ENCODE measurements around the gene CUL5.
A peak's percentile ranks its signal among the peaks of the same experiment; 100 is the strongest.
"Not testable (repeated sequence)": the region's sequence is repeated elsewhere in the genome, so short reads cannot be mapped to it uniquely, and the experiment has no call there.

Gene CUL5

DNA sequence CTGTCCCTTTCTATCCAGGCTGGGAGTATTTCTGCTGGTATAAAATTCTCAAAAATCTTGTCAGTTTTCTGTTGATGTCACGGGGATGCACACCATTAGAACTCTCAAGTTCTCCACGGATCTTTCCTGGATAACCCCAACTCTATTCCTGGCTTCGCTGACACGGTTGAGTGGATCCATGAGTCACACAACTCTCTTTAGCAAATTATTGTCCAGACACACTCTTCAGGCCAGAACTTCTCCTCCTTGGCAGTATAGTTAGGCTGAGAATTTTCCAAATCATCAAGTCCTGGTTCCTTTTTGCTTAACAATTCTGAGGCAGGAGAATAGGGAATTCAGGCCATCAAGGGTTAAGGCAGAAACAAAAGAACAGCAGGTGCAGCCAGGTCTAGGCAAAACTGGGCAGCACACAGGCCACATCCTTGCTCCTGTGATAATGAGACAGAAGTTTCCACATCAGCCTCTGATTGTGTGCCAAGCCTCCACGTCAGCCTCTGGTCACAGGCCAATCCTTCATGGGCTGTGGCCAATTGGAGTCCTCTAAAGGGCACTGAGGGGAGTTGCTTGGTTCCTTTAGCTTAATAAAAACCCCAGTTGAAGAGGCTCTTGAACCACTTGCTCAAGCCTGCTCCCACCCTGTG is 106.9 kb downstream of the CUL5 start:
- Histone ChIP-seq H3K27ac (peak overlapping the region in 8 of 11 experiments; percentile 0 to 58 (median 16); a peak in 10 of 22 replicates), H4K20me1 (peaks cover 0 to 14% (median 0%) of the 10 kb centered on the region in 11 experiments; a peak in 4 of 22 replicates), H3K4me3 (no peak overlapping the region), H3K36me3 (peaks cover 0 to 5% (median 0%) of the 10 kb centered on the region in 11 experiments; a peak in 2 of 22 replicates), H3K9me3 (replicated peaks in 1 of 11) (no peaks in the 10 kb centered on the region), H3K27me3 (no peaks in the 10 kb centered on the region), H3K4me2 (peak overlapping the region; percentile 47 to 75 (median 60)), H3K9ac (peak overlapping the region in 7 of 11 experiments; percentile 3 to 31 (median 16); a peak in 3 of 22 replicates), H3K4me1 (peaks cover 15 to 32% (median 22%) of the 10 kb centered on the region in 10 experiments)
- no peak for TF ChIP-seq Cebpa-rat (IDR thresholded peaks at IDR 0.05)

DNA sequence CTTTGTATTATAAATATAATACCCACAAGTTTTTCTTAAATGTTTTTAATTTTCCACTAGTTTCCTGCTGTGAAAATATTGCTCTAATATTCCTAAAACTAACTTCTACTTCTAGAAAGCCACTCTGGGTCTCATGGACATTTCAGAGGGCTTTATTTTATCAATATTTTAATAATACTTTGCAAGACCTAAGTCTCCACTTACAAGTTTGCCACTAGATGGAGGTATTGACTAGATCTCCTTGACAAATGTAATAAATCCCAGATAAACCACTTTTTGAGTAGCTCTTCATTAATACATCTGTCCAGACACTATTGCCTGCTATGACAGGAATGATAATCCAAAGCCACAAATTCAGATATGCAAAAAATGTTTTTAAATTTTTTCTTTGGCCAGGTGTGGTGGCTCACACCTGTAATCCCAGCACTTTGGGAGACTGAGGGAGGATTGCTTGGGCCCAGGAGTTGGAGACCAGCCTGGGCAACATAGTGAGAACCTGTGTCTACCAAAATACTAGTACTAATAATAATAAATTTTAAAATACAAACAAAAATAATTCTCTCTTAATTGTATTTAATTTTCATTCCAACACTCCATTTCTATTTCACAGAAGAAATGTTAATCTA is 109.2 kb downstream of the CUL5 start:
- H3K27me3 ChIP-seq: no peaks in the 10 kb centered on the region
- H3K4me2 ChIP-seq: no peak overlapping the region

GRCh38 chr11:108120936-108121273 is 112.2 kb downstream of the CUL5 start:
- Histone ChIP-seq H3K4me3 (peak overlapping the region; percentile 69 to 80 (median 76)), H3K4me1 (peaks cover 33 to 48% (median 39%) of the 10 kb centered on the region in 10 experiments), H3K9ac (peak overlapping the region in 10 of 11 experiments; percentile 77 to 89 (median 86); a peak in 16 of 22 replicates), H3K4me2 (peak overlapping the region; percentile 62 to 95 (median 87)), H3K27ac (peak overlapping the region in 7 of 11 experiments; percentile 37 to 86 (median 80); a peak in 10 of 22 replicates)
- H3K9me3 ChIP-seq (replicated peaks in 1 of 11); H3K36me3 ChIP-seq; H4K20me1 ChIP-seq; H3K27me3 ChIP-seq: not testable (repeated sequence)

More for the DNA sequence above, 109.2 kb downstream of the CUL5 start:
- Histone ChIP-seq H3K36me3 (no peaks in the 10 kb centered on the region), H3K9me3 (replicated peaks in 1 of 11) (no peaks in the 10 kb centered on the region), H3K4me3 (no peak overlapping the region), H3K4me1 (peaks cover 28 to 45% (median 38%) of the 10 kb centered on the region in 10 experiments), H3K27ac (no peak overlapping the region), H4K20me1 (peaks cover 0 to 14% (median 0%) of the 10 kb centered on the region in 11 experiments; a peak in 5 of 22 replicates), H3K9ac (no peak overlapping the region)
- TF ChIP-seq Cebpa-rat (IDR thresholded peaks at IDR 0.05): no peak

GRCh38 chr11:108121274-108122155 is 112.8 kb downstream of the CUL5 start, which contains the start of gene ACAT1:
ACAT1 (plus strand) TSS chr11:108121567; CDS start chr11:108121607, 40 bp downstream.
- no peaks in the 10 kb centered on the region for H3K27me3 ChIP-seq
- H3K9ac ChIP-seq: peak within 1 kb of the TSS; percentile 77 to 89 (median 85)
- H3K4me1 ChIP-seq: peaks cover 31 to 42% (median 35%) of the 10 kb centered on the region in 10 experiments
- H3K27ac ChIP-seq: peak within 1 kb of the TSS; percentile 49 to 86 (median 78); a peak in 21 of 22 replicates
- no peak for TF ChIP-seq Cebpa-rat (IDR thresholded peaks at IDR 0.05)
- no peaks in the 10 kb centered on the region for H3K9me3 ChIP-seq (replicated peaks in 1 of 11)
- peak within 1 kb of the TSS; percentile 82 to 95 (median 87) for H3K4me2 ChIP-seq
- H4K20me1 ChIP-seq: no peaks in the 10 kb centered on the region; a peak in 2 of 22 replicates
- peak within 1 kb of the TSS; percentile 69 to 80 (median 76) for H3K4me3 ChIP-seq
- H3K36me3 ChIP-seq: peaks cover 0 to 16% (median 6%) of the 10 kb centered on the region in 11 experiments; a peak in 8 of 22 replicates

DNA sequence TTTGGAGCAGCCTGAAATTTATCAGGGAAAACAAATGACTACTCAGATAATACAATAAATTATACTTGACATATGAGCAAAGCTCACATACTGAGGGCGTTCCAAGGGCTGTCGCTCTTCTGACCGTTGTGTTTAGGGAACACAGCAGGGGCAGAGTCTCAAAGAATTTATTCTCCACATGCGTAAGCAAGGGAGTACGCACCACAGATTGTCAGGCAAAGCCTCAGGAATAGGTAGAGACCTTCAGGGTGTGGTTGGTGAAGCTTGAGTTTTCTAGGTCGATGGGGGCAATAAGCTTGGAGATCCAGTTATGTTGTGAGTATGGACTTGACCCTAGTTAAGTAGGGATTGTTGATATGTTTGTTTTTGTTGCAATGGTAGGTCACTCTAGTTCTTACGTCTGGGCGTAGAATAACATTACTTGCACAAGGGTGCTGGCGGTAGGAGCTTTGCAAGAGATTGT is 113.5 kb downstream of the CUL5 start:
- Histone ChIP-seq H3K9ac (peak overlapping the region; percentile 77 to 89 (median 85); a peak in 21 of 22 replicates), H3K27me3 (no peaks in the 10 kb centered on the region), H3K4me2 (peak overlapping the region; percentile 82 to 95 (median 87)), H3K27ac (peak overlapping the region in 10 of 11 experiments; percentile 66 to 86 (median 79); a peak in 13 of 22 replicates), H3K4me1 (peaks cover 28 to 42% (median 34%) of the 10 kb centered on the region in 10 experiments), H3K4me3 (peak overlapping the region; percentile 69 to 80 (median 76)), H4K20me1 (peaks cover 0 to 3% (median 0%) of the 10 kb centered on the region in 11 experiments; a peak in 2 of 22 replicates), H3K9me3 (replicated peaks in 1 of 11) (no peaks in the 10 kb centered on the region), H3K36me3 (peaks cover 0 to 18% (median 8%) of the 10 kb centered on the region in 11 experiments; a peak in 9 of 22 replicates)
- TF ChIP-seq Cebpa-rat (IDR thresholded peaks at IDR 0.05): no peak

DNA sequence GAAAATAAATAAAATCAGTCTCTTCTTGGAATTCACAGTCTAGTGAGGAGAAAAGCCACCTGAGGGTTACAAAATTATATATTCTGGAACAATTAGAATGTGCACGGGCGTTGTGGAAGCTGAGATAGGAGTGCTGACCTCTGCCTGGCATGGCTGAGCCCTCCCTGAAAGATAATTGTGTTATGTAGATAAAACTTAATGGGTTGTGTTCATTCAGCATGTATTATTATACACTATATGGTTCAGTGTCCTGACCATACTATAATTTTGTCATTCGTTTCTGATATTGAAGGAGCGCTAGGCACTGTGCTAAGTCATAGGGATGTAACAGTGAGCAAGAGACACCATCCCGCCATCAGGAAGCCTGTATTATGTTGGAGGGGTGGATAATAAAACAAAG is 116.4 kb downstream of the CUL5 start:
- Histone ChIP-seq H3K9ac (no peak overlapping the region), H3K27ac (no peak overlapping the region; a peak in 1 of 22 replicates), H3K4me3 (no peak overlapping the region), H4K20me1 (peaks cover 0 to 4% (median 0%) of the 10 kb centered on the region in 11 experiments; a peak in 2 of 22 replicates), H3K4me2 (no peak overlapping the region), H3K4me1 (peaks cover 28 to 42% (median 34%) of the 10 kb centered on the region in 10 experiments), H3K36me3 (peaks cover 8 to 41% (median 21%) of the 10 kb centered on the region in 11 experiments; a peak in 19 of 22 replicates), H3K9me3 (replicated peaks in 1 of 11) (no peaks in the 10 kb centered on the region), H3K27me3 (no peaks in the 10 kb centered on the region)
- no peak for TF ChIP-seq Cebpa-rat (IDR thresholded peaks at IDR 0.05)

DNA sequence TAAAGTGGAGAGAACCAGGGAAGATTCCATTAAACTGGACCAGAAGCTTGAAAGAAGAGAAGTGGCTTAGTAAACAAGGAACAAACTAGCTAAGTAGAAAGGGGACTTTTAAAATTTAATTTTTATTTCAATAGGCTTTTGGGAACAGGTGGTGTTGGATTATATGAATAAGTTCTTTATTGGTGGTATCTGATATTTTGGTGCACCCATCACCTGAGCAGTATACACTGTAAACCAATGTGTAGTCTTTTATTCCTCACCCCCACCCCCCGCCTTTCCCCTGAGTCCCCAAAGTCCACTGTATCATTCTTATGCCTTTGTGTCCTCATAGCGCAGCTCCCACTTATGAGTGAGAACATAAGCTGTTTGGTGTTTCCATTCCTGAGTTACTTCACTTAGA is 120.1 kb downstream of the CUL5 start:
- Histone ChIP-seq H3K9me3 (replicated peaks in 1 of 11) (no peaks in the 10 kb centered on the region), H3K4me2 (no peak overlapping the region), H3K36me3 (peaks cover 21 to 69% (median 39%) of the 10 kb centered on the region in 11 experiments), H3K4me1 (peaks cover 8 to 11% (median 9%) of the 10 kb centered on the region in 10 experiments), H3K27me3 (no peaks in the 10 kb centered on the region), H4K20me1 (peaks cover 0 to 4% (median 0%) of the 10 kb centered on the region in 11 experiments; a peak in 1 of 22 replicates), H3K4me3 (no peak overlapping the region), H3K9ac (no peak overlapping the region), H3K27ac (no peak overlapping the region)
- TF ChIP-seq Cebpa-rat (IDR thresholded peaks at IDR 0.05): no peak

- Histone ChIP-seq H3K4me1 (no peaks in the 10 kb centered on the region), H3K27me3 (no peaks in the 10 kb centered on the region), H3K9ac (no peak overlapping the region), H3K27ac (no peak overlapping the region), H3K9me3 (replicated peaks in 1 of 11) (no peaks in the 10 kb centered on the region), H3K4me2 (no peak overlapping the region), H3K36me3 (peaks cover 35 to 78% (median 52%) of the 10 kb centered on the region in 11 experiments), H3K4me3 (no peak overlapping the region), H4K20me1 (peaks cover 0 to 4% (median 0%) of the 10 kb centered on the region in 11 experiments; a peak in 1 of 22 replicates)
- no peak for TF ChIP-seq Cebpa-rat (IDR thresholded peaks at IDR 0.05)
Observed at GRCh38 chr11:108131993-108132392, 123.3 kb downstream of the CUL5 start.

GRCh38 chr11:108132993-108133538 is 124.4 kb downstream of the CUL5 start:
- H4K20me1 ChIP-seq; H3K9me3 ChIP-seq (replicated peaks in 1 of 11); H3K4me2 ChIP-seq; H3K9ac ChIP-seq; H3K4me3 ChIP-seq; H3K27ac ChIP-seq; H3K4me1 ChIP-seq; H3K27me3 ChIP-seq: not testable (repeated sequence)
- H3K36me3 ChIP-seq: peaks cover 29 to 82% (median 51%) of the 10 kb centered on the region in 11 experiments

Data from BLaER1 treated with 17β-estradiol and CSF1 and Interleukin-3, amounts not matched to agents 10 nM and 100 nM (cell line).